Activated effector memory CD4-positive, alpha-beta T cell treated with Interleukin-2 at 50 U/mL for 16 hours (primary cell): Measurements from ENCODE around the gene CDH24.

ENCODE experiments used
- DNase-seq: peaks from one replicate; pipeline ENCODE4 v3.0.0-alpha.2; 2020

Gene CDH24

GRCh38 chr14:23043145-23043544 lies 14.2 kb downstream of the CDH24 start:
- no peak for DNase-seq

DNA sequence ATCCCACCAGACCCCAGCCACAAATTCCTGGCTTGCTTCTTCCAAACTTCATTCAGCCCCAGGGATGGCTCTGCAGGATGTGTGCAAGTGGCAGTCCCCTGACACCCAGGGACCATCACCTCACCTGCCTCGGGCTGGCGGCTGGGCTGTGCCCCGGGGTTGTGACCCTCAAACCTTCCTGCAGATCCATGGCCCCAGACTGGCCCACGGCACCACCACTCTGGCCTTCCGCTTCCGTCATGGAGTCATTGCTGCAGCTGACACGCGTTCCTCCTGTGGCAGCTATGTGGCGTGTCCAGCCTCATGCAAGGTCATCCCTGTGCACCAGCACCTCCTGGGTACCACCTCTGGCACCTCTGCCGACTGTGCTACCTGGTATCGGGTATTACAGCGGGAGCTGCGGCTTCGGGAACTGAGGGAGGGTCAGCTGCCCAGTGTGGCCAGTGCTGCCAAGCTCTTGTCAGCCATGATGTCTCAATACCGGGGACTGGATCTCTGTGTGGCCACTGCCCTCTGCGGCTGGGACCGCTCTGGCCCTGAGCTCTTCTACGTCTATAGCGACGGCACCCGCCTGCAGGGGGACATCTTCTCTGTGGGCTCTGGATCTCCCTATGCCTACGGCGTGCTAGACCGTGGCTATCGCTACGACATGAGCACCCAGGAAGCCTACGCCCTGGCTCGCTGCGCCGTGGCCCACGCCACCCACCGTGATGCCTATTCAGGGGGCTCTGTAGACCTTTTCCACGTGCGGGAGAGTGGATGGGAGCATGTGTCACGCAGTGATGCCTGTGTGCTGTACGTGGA lies 15.0 kb downstream of the CDH24 start, which contains the start of gene PSMB11:
Gene PSMB11 (plus strand): TSS at position 51 of the 804 bp plus-strand sequence. CDS start 14 bp downstream, at position 65.
- DNase-seq, result no peak

DNA sequence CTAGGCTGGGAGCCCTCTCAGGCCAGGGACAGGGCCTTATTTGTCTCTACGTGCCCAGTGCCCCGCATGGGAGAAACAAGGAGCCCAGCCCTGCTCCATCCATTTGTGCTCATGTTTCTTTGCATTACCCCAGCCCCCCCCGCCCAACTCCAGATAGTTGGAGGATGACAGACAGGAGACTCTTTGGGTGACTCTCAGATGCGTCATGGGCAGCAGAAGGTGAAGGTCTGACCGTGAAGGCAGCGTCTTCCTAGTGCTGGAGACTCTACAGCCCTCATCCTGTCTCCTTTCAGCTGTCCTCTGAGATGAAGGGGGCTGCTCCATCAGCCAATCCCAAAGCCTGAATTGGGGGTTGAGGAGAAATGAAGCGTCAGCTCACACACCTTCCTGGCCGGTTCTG lies 15.6 kb downstream of the CDH24 start:
- DNase-seq, result no peak

DNA sequence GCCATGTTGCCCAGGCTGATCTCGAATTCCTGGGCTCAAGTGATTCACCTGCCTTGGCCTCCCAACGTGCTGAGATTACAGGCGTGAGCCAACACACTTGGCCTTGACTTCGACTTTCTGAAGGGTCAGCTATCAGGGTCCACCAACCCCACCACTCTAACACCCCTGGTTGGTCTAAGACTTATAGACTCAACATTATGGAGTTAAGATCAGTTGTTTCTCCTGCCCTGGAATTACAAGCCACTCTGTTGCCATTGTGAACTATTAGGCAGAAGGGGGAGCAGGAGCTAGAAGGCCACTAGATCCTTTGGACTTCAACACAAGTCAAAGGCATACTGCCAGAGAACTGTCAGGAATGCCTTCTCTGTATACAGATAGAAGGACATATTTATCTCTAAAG lies 17.2 kb downstream of the CDH24 start:
- DNase-seq, result no peak

GRCh38 chr14:23035303-23036144 lies 21.8 kb downstream of the CDH24 start:
- no peak for DNase-seq

- DNase-seq, result peak; percentile 81
These were observed 22.6 kb downstream of the CDH24 start, which contains the start of gene PSMB5 for GRCh38 chr14:23034498-23035302. TSS of gene PSMB5 (minus strand) at chr14:23034900. CDS start at chr14:23034881, 19 bp downstream.

- DNase-seq, result no peak
These were observed 23.4 kb downstream of the CDH24 start for GRCh38 chr14:23033801-23034497.

GRCh38 chr14:23033251-23033727 lies 24.0 kb downstream of the CDH24 start:
- no peak for DNase-seq

DNA sequence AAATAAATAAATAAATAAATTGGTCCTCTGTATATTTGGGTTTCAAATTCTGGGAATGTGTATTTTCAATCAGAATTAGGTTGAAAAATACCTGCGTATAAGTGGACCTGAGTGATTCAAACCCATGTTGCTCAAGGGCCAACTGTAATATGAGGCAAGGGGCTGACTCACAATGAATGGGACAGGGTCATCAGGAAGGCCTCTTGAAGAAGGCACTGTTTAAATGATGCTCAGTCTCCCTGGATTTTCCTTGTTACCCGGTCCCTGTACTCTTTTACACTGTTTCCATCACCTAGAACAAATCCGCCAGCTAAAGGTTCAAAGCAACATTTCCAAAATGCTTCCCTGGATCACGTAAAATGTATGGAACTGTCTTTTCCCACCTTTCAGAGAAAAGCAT lies 26.4 kb downstream of the CDH24 start:
- no peak for DNase-seq

GRCh38 chr14:23028799-23029198 lies 28.5 kb downstream of the CDH24 start:
- DNase-seq, result no peak

DNA sequence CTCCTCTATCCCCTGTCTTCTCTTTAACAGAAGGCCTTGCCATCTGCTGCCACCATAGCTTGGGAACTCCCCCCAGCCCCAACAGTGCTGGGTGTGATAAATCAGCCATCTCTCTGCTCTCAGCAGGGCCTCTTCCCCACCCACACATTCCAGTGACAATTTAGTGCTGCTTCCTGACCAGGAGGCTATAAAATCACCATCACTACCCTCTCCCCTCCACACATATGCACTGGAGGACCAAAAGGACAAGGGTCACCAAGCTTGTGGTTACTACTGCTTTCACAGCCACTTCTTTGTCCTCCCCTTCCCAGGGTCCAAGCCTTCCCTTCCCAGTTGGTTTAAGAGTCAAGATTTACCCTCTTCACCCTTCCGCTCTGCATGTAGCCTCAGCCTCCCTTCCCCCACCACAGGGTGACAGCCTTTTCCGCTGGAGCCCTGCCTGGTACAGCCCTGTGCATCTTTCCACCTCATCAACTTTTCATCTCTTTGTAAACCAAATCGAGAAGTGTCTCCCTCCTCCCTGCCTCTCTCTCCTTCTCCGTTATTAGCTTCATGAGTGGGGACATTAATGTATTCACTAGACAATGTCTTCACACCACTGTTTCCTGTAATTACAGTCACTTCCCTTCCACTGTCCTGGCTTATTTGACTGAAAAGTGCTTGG lies 32.0 kb downstream of the CDH24 start:
- DNase-seq, result no peak

DNA sequence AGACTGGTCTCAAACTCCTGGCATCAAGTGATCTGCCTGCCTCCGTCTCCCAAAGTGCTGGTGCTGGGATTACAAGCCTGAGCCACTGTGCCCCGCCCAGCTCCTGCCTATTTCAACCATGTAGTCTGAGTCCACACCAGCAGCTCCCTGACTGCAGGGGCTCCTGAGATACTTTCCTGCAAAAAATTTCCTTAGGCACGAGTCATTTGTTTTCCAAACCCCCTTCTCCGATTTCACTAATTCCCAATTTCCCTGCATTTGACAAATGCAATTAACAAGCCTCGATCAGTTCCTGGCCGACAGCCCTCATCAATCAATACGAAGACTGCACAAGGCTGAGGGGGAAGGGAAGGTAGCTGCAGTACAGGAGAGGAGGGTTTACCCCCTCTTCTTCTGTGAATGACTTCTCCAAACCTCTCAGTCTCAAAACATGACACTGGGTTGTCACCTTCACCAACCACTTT lies 32.7 kb downstream of the CDH24 start:
- DNase-seq, result no peak

- no peak for DNase-seq
These were observed 33.5 kb downstream of the CDH24 start for GRCh38 chr14:23023795-23024152.

- no peak for DNase-seq
These were observed 34.1 kb downstream of the CDH24 start for GRCh38 chr14:23023022-23023794.

DNA sequence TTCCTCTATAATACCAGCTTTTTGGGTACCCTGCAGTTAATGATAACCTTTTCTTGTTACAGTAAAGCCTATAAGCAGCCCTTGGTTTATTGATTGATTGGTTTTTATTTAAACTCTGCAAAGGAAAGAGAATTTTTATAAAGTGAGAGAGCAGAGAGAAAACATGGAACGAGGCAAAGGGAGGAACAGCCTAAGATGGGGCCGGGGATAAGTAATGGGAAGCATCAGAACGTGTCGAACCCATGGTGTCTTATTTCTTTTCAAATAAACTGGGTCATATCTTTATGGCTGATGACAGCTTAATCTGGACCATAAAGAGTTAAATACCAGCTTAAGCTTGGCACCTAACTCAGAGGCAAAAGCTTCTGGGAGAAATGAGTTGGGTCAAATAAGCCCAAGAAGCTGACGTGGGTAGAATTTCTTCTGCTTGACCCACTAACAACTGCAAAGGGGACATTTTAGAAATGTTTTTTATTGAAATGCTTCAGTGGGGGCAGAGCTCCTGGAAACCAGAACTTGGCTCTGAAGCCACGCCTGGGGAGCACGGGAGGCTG lies 35.4 kb downstream of the CDH24 start:
- no peak for DNase-seq

GRCh38 chr14:23021434-23021833 lies 35.9 kb downstream of the CDH24 start:
- no peak for DNase-seq

DNA sequence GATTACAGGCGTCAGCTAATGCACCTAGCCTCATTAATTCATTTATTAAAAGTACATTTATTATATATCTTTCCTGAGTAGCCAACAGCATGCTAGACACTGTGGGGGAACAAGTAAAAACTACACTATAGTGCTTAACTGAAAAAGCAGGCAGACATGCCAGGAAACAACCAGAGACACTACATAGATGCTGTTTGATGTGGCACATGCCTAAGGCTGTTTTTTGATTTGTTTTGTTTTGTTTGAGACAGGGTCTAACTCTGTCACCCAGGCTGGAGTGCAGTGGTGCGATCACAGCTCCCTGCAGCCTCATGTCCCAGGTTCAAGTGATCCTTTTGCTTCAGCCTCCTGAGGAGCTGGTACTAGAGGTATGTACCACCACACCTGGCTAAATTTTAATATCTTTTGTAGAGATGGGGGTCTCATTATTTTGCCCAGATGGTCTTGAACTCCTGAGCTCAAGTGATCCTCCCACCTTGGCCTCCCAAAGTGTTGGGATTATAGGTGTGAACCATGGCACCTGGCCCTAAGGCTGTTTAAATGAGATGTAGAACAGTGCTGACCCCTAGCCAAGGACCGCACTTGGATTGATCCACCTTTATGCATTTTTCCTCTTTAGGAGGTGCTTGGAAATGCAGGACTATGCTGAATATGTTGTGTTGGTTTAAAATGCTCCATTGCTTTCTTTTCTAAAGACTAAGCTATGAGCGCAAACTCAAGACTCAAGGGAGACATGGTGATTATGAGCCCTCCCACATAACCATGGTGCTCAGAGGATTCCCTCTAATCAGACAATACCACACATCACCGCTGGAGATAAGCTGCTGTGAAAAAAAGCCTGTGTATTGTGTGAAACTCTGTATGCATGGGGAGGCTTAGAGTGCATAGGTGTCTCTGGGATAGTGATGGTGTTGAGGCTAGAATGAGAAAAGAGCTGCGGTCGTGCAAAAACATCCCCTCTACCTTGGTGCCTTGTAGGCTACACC lies 36.9 kb downstream of the CDH24 start:
- no peak for DNase-seq

DNA sequence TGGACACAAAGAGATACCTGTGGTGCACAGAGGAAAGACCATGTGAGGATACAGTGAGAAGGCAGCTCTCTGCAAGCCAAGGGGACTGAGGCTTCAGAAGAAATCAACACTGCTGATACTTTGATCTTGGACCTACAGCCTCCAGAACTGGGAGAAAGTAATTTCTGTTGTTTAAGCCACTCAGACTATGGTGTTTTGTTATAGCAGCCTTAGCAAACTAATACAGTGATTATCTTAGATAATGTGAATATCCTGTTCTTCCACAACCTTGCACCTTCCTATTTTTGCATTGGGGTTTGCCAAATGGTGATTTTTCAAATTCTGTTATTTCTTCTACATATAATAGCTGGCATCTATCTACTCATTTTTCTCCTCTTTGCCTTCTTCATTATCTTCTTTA lies 39.2 kb downstream of the CDH24 start:
- no peak for DNase-seq

- DNase-seq, result no peak
These were observed 40.2 kb downstream of the CDH24 start for GRCh38 chr14:23017091-23017490.
